NCI-H1436 treated with DMSO at 0.1 percent for 48 hours (cell line): ENCODE measurements around the gene MSANTD7.
"Not testable (repeated sequence)": the region's sequence is repeated elsewhere in the genome, so short reads cannot be mapped to it uniquely, and the experiment has no call there.

Experiments used
- DNase-seq: peaks from one replicate; lab custom pipeline; 2025; lab: John Stamatoyannopoulos, UW

Gene MSANTD7

GRCh38 chr10:14837757-14838581 lies at the start of gene MSANTD7, which contains the start of the genes CDNF and HSPA14:
Gene MSANTD7 (plus strand): TSS chr10:14838306. CDS start chr10:14842285, 3,979 bp downstream.
Gene CDNF (minus strand): TSS chr10:14838037. CDS start chr10:14837946, 91 bp downstream.
Gene HSPA14 (plus strand): TSS chr10:14838306. CDS start chr10:14838403, 97 bp downstream.
- peak; percentile 91 for DNase-seq

DNA sequence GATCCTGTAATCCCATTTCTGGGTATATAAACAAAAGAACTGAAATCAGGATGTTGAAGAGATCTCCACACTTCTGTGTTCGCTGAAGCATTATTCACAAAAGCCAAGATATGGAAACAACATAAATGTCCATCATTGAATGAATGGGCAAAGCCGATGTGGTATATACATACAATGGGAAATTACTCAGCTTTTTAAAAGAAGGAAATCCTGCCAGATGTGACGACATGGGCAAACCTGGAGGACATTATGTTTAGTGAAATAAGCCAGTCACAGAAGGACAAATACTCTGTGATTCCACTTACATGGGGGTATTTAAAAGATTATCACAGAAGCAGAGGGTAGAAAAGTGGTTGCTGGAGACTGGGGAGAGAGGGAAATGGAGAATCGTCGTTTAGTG lies 39.5 kb upstream of the MSANTD7 start:
- no peak for DNase-seq

DNA sequence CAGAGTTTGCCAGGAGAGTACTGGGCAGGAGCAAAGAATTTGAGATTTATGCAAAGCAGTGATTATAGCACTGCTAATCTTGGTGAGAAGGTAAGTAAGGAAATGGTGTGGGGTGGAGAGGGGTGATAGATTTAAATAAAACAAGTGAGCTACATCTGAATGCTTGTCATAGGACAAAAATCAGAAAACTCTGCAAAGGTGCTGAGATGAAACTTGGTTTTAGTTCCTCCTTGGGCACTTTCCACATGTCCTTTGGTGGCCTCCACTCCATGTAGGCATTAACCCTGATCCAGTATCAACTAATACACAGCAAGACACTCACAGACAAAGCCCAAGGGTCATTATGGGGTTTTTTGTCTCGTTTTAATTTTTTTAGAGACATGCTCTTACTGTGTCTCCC lies 37.7 kb upstream of the MSANTD7 start:
- no peak for DNase-seq

- DNase-seq = no peak
Measured at GRCh38 chr10:14801723-14802122, 36.4 kb upstream of the MSANTD7 start.

GRCh38 chr10:14803827-14804226 lies 34.3 kb upstream of the MSANTD7 start:
- no peak for DNase-seq

- no peak for DNase-seq
Measured at GRCh38 chr10:14806318-14806717, 31.8 kb upstream of the MSANTD7 start.

DNA sequence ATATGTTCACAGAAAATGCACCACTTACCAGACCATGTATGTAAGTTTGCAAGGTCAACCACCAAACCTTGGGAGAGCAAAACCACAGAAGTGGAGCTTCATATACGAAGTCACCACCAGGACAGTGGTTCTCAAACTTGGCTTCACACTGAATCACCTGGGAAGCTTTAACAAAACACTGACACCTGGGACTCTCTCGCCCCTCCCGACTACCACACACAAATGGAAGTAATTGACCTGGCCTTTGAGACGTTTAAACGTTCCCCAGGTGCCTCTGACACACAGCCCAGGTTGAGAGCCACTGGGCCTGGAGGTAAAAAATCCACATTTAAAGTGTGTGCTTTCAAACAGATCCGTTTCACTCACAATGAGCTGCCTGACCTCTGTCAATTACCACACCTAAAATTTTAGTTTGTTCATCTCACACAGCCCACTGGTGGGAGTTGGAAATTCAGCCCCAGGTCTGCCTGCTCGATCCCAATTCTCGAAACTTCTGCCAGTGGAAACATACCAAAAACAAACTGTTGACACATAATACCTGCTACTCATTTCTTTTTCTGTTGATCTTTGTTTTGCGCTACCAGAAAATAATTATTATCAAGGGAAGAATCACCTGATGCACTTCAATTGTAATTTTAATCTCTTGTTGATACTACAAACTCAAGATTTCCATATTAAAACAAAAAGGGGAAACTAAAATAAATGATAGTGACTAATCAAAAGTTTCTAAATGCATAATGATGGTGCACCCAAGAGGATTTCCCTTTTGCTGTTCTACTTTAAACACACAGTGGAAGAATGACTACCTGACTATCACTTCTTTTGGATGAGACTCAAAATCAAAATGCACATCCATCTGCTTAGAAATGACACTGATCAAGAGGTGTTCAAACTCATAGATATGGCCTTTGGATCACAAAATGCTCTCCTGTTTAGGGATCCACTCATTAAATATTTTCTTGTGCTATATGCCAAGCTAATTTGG lies 26.8 kb upstream of the MSANTD7 start:
- DNase-seq = no peak

DNA sequence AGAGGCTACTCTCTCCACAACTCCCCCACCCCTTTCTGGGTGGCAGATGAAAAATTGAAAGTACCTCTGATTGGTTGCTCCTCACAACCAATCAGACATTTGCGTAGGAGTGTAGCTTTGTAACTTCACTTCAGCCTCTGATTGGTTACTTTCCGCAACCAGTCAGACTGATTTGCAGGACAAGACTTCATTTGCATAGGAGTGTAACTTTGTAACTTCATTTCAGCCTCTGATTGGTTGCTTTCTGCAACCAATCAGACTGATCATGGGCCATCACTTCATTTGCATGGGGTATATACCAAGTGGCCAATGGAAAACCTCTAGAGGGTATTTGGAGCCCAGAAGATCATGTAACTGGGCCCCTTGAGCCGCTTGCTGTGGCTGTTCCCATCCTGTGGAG lies 25.8 kb upstream of the MSANTD7 start:
- peak; percentile 82 for DNase-seq

DNA sequence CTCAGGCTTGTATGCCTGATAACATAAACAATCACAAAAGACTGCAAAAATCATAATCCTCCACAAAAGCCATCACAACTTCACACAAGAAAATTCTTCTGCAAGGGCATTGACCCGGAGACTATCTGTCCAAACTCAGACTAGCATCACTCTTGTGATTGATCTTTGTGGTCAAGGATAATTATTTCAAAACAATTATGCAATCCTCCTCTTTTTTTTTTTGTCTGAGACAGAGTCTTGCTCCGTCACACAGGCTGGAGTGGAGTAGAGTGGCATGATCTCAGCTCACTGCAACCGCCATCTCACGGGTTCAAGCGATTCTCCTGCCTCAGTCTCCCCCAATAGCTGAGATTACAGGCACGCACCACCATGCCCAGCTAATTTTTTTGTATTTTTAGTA lies 22.4 kb upstream of the MSANTD7 start:
- no peak for DNase-seq

GRCh38 chr10:14816717-14817116 lies 21.4 kb upstream of the MSANTD7 start:
- not testable (repeated sequence) for DNase-seq

GRCh38 chr10:14820010-14820774 lies 17.9 kb upstream of the MSANTD7 start:
- DNase-seq = no peak

GRCh38 chr10:14820775-14821154 lies 17.3 kb upstream of the MSANTD7 start:
- no peak for DNase-seq

- DNase-seq = no peak
Measured at GRCh38 chr10:14821635-14822375, 16.3 kb upstream of the MSANTD7 start.

DNA sequence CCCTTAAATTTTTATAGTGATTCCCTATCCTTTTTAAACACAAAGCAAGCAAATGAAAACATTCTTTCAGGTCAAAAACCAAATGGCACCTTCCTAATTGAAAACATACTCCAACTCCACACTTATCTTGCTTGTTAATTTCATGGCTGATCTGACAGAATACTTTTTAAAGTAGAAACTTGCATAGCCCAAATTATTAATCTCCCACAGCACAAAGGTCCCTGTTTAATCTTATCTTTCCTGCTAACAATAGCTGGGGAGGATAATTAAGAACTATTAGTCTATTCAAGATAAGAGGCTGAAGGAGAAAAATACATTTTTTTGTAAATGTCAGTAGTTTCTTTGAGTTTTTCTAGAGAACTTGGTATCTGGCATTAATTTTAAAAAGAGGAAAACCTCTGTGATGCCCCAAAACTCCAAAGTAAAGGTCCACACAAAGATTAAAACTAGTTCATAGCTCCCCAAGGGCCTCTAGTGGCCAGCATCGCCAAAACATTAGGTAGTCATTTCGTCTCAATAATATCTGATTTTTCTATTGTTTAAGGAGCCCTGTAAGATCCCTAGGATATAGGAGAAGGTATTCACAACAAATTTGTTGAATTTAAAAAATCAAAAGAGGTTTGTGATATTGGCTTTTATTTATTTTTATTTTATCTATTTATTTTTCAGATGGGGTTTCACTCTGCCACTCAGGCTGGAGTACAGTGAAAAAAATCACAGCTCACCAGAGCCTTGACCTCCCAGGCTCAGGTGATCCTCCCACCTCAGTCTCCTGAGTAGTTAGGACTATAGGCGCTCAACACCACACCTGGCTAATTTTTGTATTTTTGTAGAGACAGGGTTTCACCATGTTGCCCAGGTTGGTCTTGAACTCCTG lies 15.0 kb upstream of the MSANTD7 start:
- no peak for DNase-seq

DNA sequence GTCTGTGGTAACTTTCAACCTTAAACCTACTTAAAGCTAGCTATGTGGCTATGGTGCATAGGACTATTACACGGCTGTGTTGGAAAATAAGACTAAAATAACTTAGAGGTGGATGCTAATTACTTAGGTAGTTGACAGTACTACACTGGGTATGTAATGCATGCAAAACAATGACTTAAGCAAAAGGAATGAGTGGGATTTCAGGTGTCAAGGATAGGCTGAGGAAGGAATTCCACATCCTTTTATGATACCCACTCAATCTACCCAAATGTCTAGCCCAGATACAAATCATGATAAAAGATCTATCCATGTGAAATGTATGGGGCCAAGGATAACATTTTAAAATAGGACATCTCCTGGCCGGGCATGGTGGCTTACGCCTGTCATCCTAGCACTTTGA lies 14.1 kb upstream of the MSANTD7 start:
- DNase-seq = no peak

GRCh38 chr10:14826076-14826829 lies 11.9 kb upstream of the MSANTD7 start:
- DNase-seq = no peak

- DNase-seq = no peak
Measured at GRCh38 chr10:14833106-14833505, 5.0 kb upstream of the MSANTD7 start.

DNA sequence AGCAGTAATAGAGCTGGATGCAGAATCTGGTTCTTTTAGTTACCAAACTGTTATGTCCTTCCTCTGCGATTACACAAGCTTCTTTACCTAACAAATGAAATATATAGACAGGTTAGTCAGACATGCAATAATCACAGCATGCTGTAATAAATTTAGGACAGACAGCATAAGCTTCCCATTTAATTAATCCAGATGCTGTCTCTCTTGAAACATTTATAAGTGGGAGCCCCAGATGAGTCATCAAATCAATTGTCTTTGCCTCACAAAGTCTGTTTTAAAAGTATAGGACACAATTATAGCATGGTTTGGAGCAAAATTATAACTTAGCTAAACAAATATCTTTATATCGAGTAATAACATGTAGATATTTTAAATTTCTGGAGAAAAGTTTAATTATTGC lies 1.9 kb upstream of the MSANTD7 start:
- no peak for DNase-seq

DNA sequence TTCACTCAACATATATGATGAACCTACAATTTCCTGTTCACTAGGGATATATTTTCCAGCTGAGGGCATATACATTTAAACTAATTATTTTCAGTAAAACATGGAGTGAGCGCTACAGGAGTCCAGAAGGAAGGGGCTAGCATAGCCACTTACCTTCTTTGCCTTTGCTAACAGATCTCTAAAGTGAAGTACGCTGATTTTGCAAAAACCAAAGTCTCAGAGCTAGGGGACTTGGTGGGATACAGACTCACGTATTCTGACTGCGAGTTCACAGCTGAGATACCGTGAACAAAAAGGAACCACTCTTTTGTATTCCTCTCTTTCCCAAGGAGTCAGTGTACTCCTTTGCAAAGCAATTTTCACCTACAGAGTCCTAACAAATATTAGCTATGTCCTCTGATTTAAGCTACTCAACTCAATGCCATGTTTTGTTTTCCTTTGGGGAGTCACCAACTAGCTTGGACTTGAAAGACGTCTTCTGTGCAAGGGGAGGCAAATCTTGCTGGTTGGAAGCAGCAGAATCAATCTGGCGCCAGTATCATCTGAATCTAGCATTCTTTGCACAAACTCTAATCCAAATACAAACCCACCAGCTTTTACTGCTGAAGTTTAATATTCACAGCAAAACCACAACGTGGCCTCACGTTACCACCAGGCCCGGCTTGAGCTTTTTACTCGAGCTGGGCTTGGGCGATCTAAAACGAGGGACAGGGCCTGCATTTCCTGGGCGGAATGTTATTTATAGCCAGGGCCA lies 926 bp upstream of the MSANTD7 start:
- DNase-seq = no peak
